Fibroblast of lung (primary cell): Measurements from ENCODE around the gene EMC8. TPM values are rescaled to one million over a fixed set of nuclear protein-coding genes. Genes with fewer than 3 reads are reported as not detected.

Source experiments
- DNase-seq, 2 donors: peaks; one replicate each; pipeline versions ENCODE4 v3.0.0 to v3.0.0-alpha.2; 2010; ENCODE audit warnings: low read depth in 2 of 2
- H2AFZ ChIP-seq: 2 replicates; pipeline ENCODE4 v1.5.1; 2012; ENCODE audit warnings: low read length, control low read depth, inconsistent platforms
- H3K27ac ChIP-seq: 2 replicates; pipeline ENCODE4 v1.5.1; 2011; ENCODE audit warnings: low read length, control low read depth; ENCODE audit not compliant: insufficient read depth
- H3K27me3 ChIP-seq: 2 replicates; pipeline ENCODE4 v1.5.1; 2011; ENCODE audit warnings: mild to moderate bottlenecking, low read length; ENCODE audit not compliant: control insufficient read depth, insufficient read depth
- H3K36me3 ChIP-seq: 2 replicates; pipeline ENCODE4 v1.5.1; 2011; ENCODE audit warnings: low read length; ENCODE audit not compliant: control insufficient read depth, insufficient read depth
- H3K4me1 ChIP-seq: 2 replicates; pipeline ENCODE4 v1.5.1; 2011; ENCODE audit warnings: low read length; ENCODE audit not compliant: control insufficient read depth, insufficient read depth; ENCODE audit errors: extremely low read depth
- H3K4me2 ChIP-seq: 2 replicates; pipeline ENCODE4 v1.5.1; 2011; ENCODE audit warnings: low read length, control low read depth; ENCODE audit not compliant: insufficient read depth; ENCODE audit errors: extremely low read depth
- H3K4me3 ChIP-seq, 4 experiments: fragments of 200-600 bp in 1 of 4; sonication (generic) in 1 of 4; replicated peaks in 1 of 4; 2 replicates each; pipeline ENCODE4 v1.5.1; 2011 to 2016; ENCODE audit warnings: low read length in 4 of 4, low read depth in 3 of 4, mild to moderate bottlenecking in 3 of 4, control low read depth in 2 of 4, inconsistent platforms in 1 of 4, mixed read lengths in 1 of 4; ENCODE audit not compliant: insufficient read depth in 1 of 4; ENCODE audit errors: control extremely low read depth in 1 of 4
- H3K79me2 ChIP-seq: 2 replicates; pipeline ENCODE4 v1.5.1; 2012; ENCODE audit warnings: mild to moderate bottlenecking, low read length, inconsistent platforms; ENCODE audit not compliant: control insufficient read depth, insufficient read depth
- H3K9ac ChIP-seq: 2 replicates; pipeline ENCODE4 v1.5.1; 2011; ENCODE audit warnings: mild to moderate bottlenecking, low read length, control low read depth; ENCODE audit not compliant: insufficient read depth
- H3K9me3 ChIP-seq: 2 replicates; pipeline ENCODE4 v1.5.1; 2012; ENCODE audit warnings: low read depth, low read length; ENCODE audit not compliant: control insufficient read depth, insufficient read depth
- H4K20me1 ChIP-seq: 2 replicates; pipeline ENCODE4 v1.5.1; 2011; ENCODE audit warnings: low read length; ENCODE audit not compliant: control insufficient read depth, insufficient read depth; ENCODE audit errors: extremely low read depth
- CTCF ChIP-seq, 2 donors: IDR thresholded peaks in 1 of 2; conservative IDR thresholded peaks in 1 of 2; 1 replicate in 1 of 2; 2 replicates in 1 of 2; pipeline ENCODE4 v1.5.1; 2011 to 2012; ENCODE audit warnings: low read length in 2 of 2, control low read depth in 1 of 2, inconsistent platforms in 1 of 2, low read depth in 1 of 2, mild to moderate bottlenecking in 1 of 2
- EZH2 ChIP-seq: IDR thresholded peaks from 2 replicates; pipeline ENCODE4 v1.5.1; 2012; ENCODE audit warnings: low read length, control low read depth, mild to moderate bottlenecking; ENCODE audit errors: missing control alignments
- polyA plus RNA-seq, 2 donors: library from polyadenylated mRNA; depleted of rRNA in 1 of 2; stranded (reverse) in 1 of 2; unstranded in 1 of 2; fragments of >200 nt; gene quantifications; 2 replicates each; pipeline ENCODE4 v1.2.1, GENCODE V29; 2011 to 2012; ENCODE audit warnings: missing spikeins in 1 of 2
- total RNA-seq: library from RNA; depleted of rRNA; stranded (reverse); fragments of >200 nt; gene quantifications from 2 replicates; pipeline ENCODE4 v1.2.1, GENCODE V29; 2014

The EMC8 gene
- total and polyA plus RNA-seq, 2 donors (not counting 1 experiment from before 2014, with no cell fraction given): 25.1 to 25.9 TPM

- H3K4me3 ChIP-seq: no peak overlapping the region
- no peaks in the 10 kb centered on the region for H4K20me1 ChIP-seq
- no peak for DNase-seq
- H3K4me1 ChIP-seq: peaks cover 8% of the 10 kb centered on the region
- TF ChIP-seq CTCF (conservative IDR thresholded peaks at IDR 0.05 in 1 of 2, IDR thresholded peaks at IDR 0.05 in 1 of 2; ENCODE audit: low read depth in 1 of 2, low read length in 2 of 2) (no peak), EZH2 (no peak)
- H2AFZ ChIP-seq: no peak overlapping the region
- no peak overlapping the region for H3K27ac ChIP-seq
- H3K79me2 ChIP-seq: no peaks in the 10 kb centered on the region
- no peak overlapping the region for H3K9ac ChIP-seq
- no peaks in the 10 kb centered on the region for H3K36me3 ChIP-seq
- H3K4me2 ChIP-seq: no peak overlapping the region
- no peaks in the 10 kb centered on the region for H3K9me3 ChIP-seq
- no peaks in the 10 kb centered on the region for H3K27me3 ChIP-seq
These were observed 37.5 kb downstream of the EMC8 start for GRCh38 chr16:85761861-85762260.

GRCh38 chr16:85759631-85760419, 39.5 kb downstream of the EMC8 start:
- DNase-seq: no peak
- no peak overlapping the region for H3K9ac ChIP-seq
- no peak for TF ChIP-seq EZH2
- peak; percentile 17 to 29 for TF ChIP-seq CTCF (conservative IDR thresholded peaks at IDR 0.05 in 1 of 2, IDR thresholded peaks at IDR 0.05 in 1 of 2; ENCODE audit: low read depth in 1 of 2, low read length in 2 of 2)
- no peaks in the 10 kb centered on the region for H3K79me2 ChIP-seq
- H3K9me3 ChIP-seq: no peaks in the 10 kb centered on the region
- no peak overlapping the region for H3K27ac ChIP-seq
- no peaks in the 10 kb centered on the region for H3K27me3 ChIP-seq
- no peaks in the 10 kb centered on the region for H4K20me1 ChIP-seq
- no peaks in the 10 kb centered on the region for H3K36me3 ChIP-seq
- no peak overlapping the region for H3K4me3 ChIP-seq
- H3K4me2 ChIP-seq: no peak overlapping the region
- no peak overlapping the region for H2AFZ ChIP-seq
- peaks cover 12% of the 10 kb centered on the region for H3K4me1 ChIP-seq

GRCh38 chr16:85759136-85759535, 40.2 kb downstream of the EMC8 start:
- Histone ChIP-seq H3K27me3 (no peaks in the 10 kb centered on the region), H2AFZ (no peak overlapping the region), H3K4me2 (no peak overlapping the region), H4K20me1 (no peaks in the 10 kb centered on the region), H3K4me3 (no peak overlapping the region), H3K27ac (no peak overlapping the region), H3K4me1 (peaks cover 12% of the 10 kb centered on the region), H3K9ac (no peak overlapping the region), H3K9me3 (no peaks in the 10 kb centered on the region), H3K79me2 (no peaks in the 10 kb centered on the region), H3K36me3 (no peaks in the 10 kb centered on the region)
- TF ChIP-seq CTCF (conservative IDR thresholded peaks at IDR 0.05 in 1 of 2, IDR thresholded peaks at IDR 0.05 in 1 of 2; ENCODE audit: low read depth in 1 of 2, low read length in 2 of 2) (no peak), EZH2 (no peak)
- DNase-seq: no peak
